Sigmoid colon (tissue), 4 donors: ENCODE measurements around the gene RFX4.

Experiments used
- EP300 ChIP-seq, 4 donors: sonication (generic); formaldehyde crosslinking; IDR thresholded peaks; one replicate each; pipeline ENCODE4 v1.6.1; 2017; ENCODE audit warnings: antibody characterized with exemption in 4 of 4
- POLR2A ChIP-seq, 2 donors: fragments of 450-650 bp; IDR thresholded peaks; one replicate each; pipeline ENCODE4 v1.6.1; 2016; ENCODE audit warnings: antibody characterized with exemption in 2 of 2, mild to moderate bottlenecking in 2 of 2, moderate library complexity in 2 of 2
- POLR2AphosphoS5 ChIP-seq, 4 donors: sonication (generic); formaldehyde crosslinking; IDR thresholded peaks; one replicate each; pipeline ENCODE4 v1.6.1; 2017; ENCODE audit warnings: antibody characterized with exemption in 4 of 4
- TF ChIP-seq, protein P1 (sequence below), 4 experiments: fragments of 450-650 bp in 3 of 4; fragments of 200-600 bp in 1 of 4; IDR thresholded peaks; one replicate each; pipeline ENCODE4 v1.5.1; 2016 to 2019; ENCODE audit warnings: antibody characterized with exemption in 4 of 4, mild to moderate bottlenecking in 3 of 4, moderate library complexity in 2 of 4

GRCh38 chr12:106645074-106645421, 62.2 kb downstream of the RFX4 start:
- TF ChIP-seq, protein P1, sequence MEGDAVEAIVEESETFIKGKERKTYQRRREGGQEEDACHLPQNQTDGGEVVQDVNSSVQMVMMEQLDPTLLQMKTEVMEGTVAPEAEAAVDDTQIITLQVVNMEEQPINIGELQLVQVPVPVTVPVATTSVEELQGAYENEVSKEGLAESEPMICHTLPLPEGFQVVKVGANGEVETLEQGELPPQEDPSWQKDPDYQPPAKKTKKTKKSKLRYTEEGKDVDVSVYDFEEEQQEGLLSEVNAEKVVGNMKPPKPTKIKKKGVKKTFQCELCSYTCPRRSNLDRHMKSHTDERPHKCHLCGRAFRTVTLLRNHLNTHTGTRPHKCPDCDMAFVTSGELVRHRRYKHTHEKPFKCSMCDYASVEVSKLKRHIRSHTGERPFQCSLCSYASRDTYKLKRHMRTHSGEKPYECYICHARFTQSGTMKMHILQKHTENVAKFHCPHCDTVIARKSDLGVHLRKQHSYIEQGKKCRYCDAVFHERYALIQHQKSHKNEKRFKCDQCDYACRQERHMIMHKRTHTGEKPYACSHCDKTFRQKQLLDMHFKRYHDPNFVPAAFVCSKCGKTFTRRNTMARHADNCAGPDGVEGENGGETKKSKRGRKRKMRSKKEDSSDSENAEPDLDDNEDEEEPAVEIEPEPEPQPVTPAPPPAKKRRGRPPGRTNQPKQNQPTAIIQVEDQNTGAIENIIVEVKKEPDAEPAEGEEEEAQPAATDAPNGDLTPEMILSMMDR (IDR thresholded peaks at IDR 0.05), result no peak
- TF ChIP-seq EP300 (IDR thresholded peaks at IDR 0.05) (no peak), POLR2A (IDR thresholded peaks at IDR 0.05) (no peak), POLR2AphosphoS5 (IDR thresholded peaks at IDR 0.05) (no peak)
